Transverse colon (tissue), 4 donors: ENCODE data around the gene TMEM59. TPM values are rescaled to one million over a fixed set of nuclear protein-coding genes. Genes with fewer than 3 reads are reported as not detected.

ENCODE experiments used
- DNase-seq: peaks from one replicate; pipeline ENCODE4 v3.0.0-alpha.2; 2019
- H3K27ac ChIP-seq, 4 donors: fragments of 200-600 bp; sonication (generic); 2 replicates each; pipeline ENCODE4 v1.5.1; 2016 to 2018; ENCODE audit warnings: inconsistent platforms in 4 of 4
- H3K27me3 ChIP-seq: fragments of 200-600 bp; sonication (generic); 2 replicates; pipeline ENCODE4 v1.5.1; 2017; ENCODE audit warnings: inconsistent platforms
- H3K36me3 ChIP-seq, 4 donors: fragments of 200-600 bp; sonication (generic); 2 replicates each; pipeline ENCODE4 v1.5.1; 2017 to 2019; ENCODE audit warnings: inconsistent platforms in 4 of 4
- H3K4me1 ChIP-seq, 4 donors: fragments of 200-600 bp; sonication (generic); 2 replicates each; pipeline ENCODE4 v1.5.1; 2017 to 2020; ENCODE audit warnings: inconsistent platforms in 4 of 4
- H3K4me3 ChIP-seq, 4 donors: fragments of 200-600 bp; sonication (generic); 1 replicate in 1 of 4; 2 replicates in 3 of 4; pipeline versions ENCODE4 v1.5.1 to v1.6.1; 2017 to 2019; ENCODE audit warnings: inconsistent platforms in 4 of 4
- H3K9me3 ChIP-seq, 2 donors: fragments of 200-600 bp; sonication (generic); 2 replicates each; pipeline ENCODE4 v1.5.1; 2017 to 2019; ENCODE audit warnings: inconsistent platforms in 2 of 2
- CTCF ChIP-seq, 5 experiments: fragments of 200-600 bp in 3 of 5; fragments of 450-650 bp in 2 of 5; sonication (generic) in 3 of 5; IDR thresholded peaks; 1 replicate in 2 of 5; 2 replicates in 3 of 5; pipeline ENCODE4 v1.5.1; 2016 to 2017; ENCODE audit warnings: antibody characterized with exemption in 5 of 5, inconsistent platforms in 3 of 5, mild to moderate bottlenecking in 2 of 5, moderate library complexity in 1 of 5
- EP300 ChIP-seq: sonication (generic); formaldehyde crosslinking; IDR thresholded peaks from one replicate; pipeline ENCODE4 v1.6.1; 2017; ENCODE audit warnings: antibody characterized with exemption, low read depth
- POLR2A ChIP-seq: fragments of 450-650 bp; IDR thresholded peaks from one replicate; pipeline ENCODE4 v1.6.1; 2016; ENCODE audit warnings: antibody characterized with exemption, mild to moderate bottlenecking, moderate library complexity
- POLR2AphosphoS5 ChIP-seq, 3 donors: sonication (generic); formaldehyde crosslinking; IDR thresholded peaks; one replicate each; pipeline ENCODE4 v1.6.1; 2016; ENCODE audit warnings: antibody characterized with exemption in 3 of 3
- WGBS, 2 donors: methylation state at CpG; one replicate each; pipeline ENCODE4 v1.1.5; 2018; ENCODE audit warnings: low coverage in 1 of 2; 5-methylcytosine and 5-hydroxymethylcytosine counted together
- in situ Hi-C, 4 donors: fragments of 200-750 bp; cut with MboI; loops; one replicate each; pipeline versions ENCODE4 v1.15.0 to v1.15.1; 2017; ENCODE audit warnings: low sequenced_read_pairs in 3 of 4, low pct_ligation_motif_present in 1 of 4, low pct_unique_long_range_greater_than_20kb in 1 of 4
- intact Hi-C: fragments of 100-400 bp; cut with DNase I; formaldehyde crosslinking; loops from one replicate; pipeline ENCODE4 v1.15.1; 2023; ENCODE audit warnings: low total_unique reads
- total RNA-seq, 4 donors: library from RNA; depleted of rRNA; stranded (reverse); fragments of >200 nt; gene quantifications; one replicate each; pipeline ENCODE4 v1.1.0, GENCODE V29; 2016

Gene TMEM59
- total RNA-seq, 4 donors from 2014 or later = 71.6 to 858 (median 226) TPM

GRCh38 chr1:54017979-54018378, 35.0 kb downstream of the TMEM59 start, which contains the start of gene LDLRAD1:
LDLRAD1 (minus strand) TSS chr1:54018186; CDS start chr1:54018112, 74 bp downstream.
- TF ChIP-seq CTCF (IDR thresholded peaks at IDR 0.05) (no peak), EP300 (no peak), POLR2AphosphoS5 (IDR thresholded peaks at IDR 0.05) (no peak), POLR2A (no peak)
- in situ Hi-C loops = no loop called here
- intact Hi-C loops = no loop called here
- Histone ChIP-seq H3K27ac (no peak within 1 kb of the TSS), H3K9me3 (no peaks in the 10 kb centered on the region), H3K27me3 (no peaks in the 10 kb centered on the region), H3K4me1 (peaks cover 0 to 9% (median 3%) of the 10 kb centered on the region in 4 donors), H3K4me3 (no peak within 1 kb of the TSS), H3K36me3 (no peaks in the 10 kb centered on the region)
- WGBS, 2 donors = 48% methylated on average over 6 of the region's 6 CpGs; no CpG with 5 or more reads in 1 of the 2 donors
- DNase-seq = peak; percentile 45

- H3K27ac ChIP-seq = no peak overlapping the region
- H3K27me3 ChIP-seq = no peaks in the 10 kb centered on the region
- 44 to 47% methylated on average over 3 to 8 of the region's 8 CpGs for WGBS, 2 donors
- in situ Hi-C loops (no loop called here), intact Hi-C loops (no loop called here)
- no peaks in the 10 kb centered on the region for H3K9me3 ChIP-seq
- TF ChIP-seq EP300 (no peak), POLR2AphosphoS5 (IDR thresholded peaks at IDR 0.05) (no peak)
- peak; percentile 60 for DNase-seq
- no peaks in the 10 kb centered on the region for H3K36me3 ChIP-seq
- no peak overlapping the region for H3K4me3 ChIP-seq
- H3K4me1 ChIP-seq = peaks cover 0 to 9% (median 3%) of the 10 kb centered on the region in 4 donors
Observed at GRCh38 chr1:54016343-54017282, 36.4 kb downstream of the TMEM59 start.

GRCh38 chr1:54014009-54014629, 38.9 kb downstream of the TMEM59 start:
- TF ChIP-seq EP300 (no peak), POLR2AphosphoS5 (IDR thresholded peaks at IDR 0.05) (no peak), POLR2A (no peak), CTCF (IDR thresholded peaks at IDR 0.05) (no peak)
- Histone ChIP-seq H3K27ac (no peak overlapping the region), H3K36me3 (no peaks in the 10 kb centered on the region), H3K4me3 (no peak overlapping the region), H3K27me3 (no peaks in the 10 kb centered on the region), H3K4me1 (peaks cover 0 to 9% (median 3%) of the 10 kb centered on the region in 4 donors), H3K9me3 (no peaks in the 10 kb centered on the region)
- intact Hi-C loops = no loop called here
- in situ Hi-C loops = no loop called here
- WGBS, 2 donors = 54 to 75% methylated on average over 6 to 17 of the region's 17 CpGs
- DNase-seq = no peak

GRCh38 chr1:54013393-54014008, 39.5 kb downstream of the TMEM59 start:
- intact Hi-C loops (no loop called here), in situ Hi-C loops (no loop called here)
- no peak for DNase-seq
- no peaks in the 10 kb centered on the region for H3K9me3 ChIP-seq
- no peaks in the 10 kb centered on the region for H3K36me3 ChIP-seq
- peaks cover 0 to 9% (median 3%) of the 10 kb centered on the region in 4 donors for H3K4me1 ChIP-seq
- no peaks in the 10 kb centered on the region for H3K27me3 ChIP-seq
- H3K27ac ChIP-seq = no peak overlapping the region
- WGBS, 2 donors = 79% methylated on average over 8 of the region's 8 CpGs; no CpG with 5 or more reads in 1 of the 2 donors
- no peak for TF ChIP-seq CTCF (IDR thresholded peaks at IDR 0.05)
- no peak for TF ChIP-seq POLR2A
- no peak for TF ChIP-seq POLR2AphosphoS5 (IDR thresholded peaks at IDR 0.05)
- no peak for TF ChIP-seq EP300
- H3K4me3 ChIP-seq = no peak overlapping the region
